GM10847 (cell line): ENCODE results near the gene ARHGAP20.

Experiments
- POLR2A ChIP-seq: IDR thresholded peaks from 2 replicates; pipeline ENCODE4 v1.6.1; 2011; ENCODE audit not compliant: insufficient read length; ENCODE audit errors: extremely low read depth

Gene ARHGAP20, protein sequence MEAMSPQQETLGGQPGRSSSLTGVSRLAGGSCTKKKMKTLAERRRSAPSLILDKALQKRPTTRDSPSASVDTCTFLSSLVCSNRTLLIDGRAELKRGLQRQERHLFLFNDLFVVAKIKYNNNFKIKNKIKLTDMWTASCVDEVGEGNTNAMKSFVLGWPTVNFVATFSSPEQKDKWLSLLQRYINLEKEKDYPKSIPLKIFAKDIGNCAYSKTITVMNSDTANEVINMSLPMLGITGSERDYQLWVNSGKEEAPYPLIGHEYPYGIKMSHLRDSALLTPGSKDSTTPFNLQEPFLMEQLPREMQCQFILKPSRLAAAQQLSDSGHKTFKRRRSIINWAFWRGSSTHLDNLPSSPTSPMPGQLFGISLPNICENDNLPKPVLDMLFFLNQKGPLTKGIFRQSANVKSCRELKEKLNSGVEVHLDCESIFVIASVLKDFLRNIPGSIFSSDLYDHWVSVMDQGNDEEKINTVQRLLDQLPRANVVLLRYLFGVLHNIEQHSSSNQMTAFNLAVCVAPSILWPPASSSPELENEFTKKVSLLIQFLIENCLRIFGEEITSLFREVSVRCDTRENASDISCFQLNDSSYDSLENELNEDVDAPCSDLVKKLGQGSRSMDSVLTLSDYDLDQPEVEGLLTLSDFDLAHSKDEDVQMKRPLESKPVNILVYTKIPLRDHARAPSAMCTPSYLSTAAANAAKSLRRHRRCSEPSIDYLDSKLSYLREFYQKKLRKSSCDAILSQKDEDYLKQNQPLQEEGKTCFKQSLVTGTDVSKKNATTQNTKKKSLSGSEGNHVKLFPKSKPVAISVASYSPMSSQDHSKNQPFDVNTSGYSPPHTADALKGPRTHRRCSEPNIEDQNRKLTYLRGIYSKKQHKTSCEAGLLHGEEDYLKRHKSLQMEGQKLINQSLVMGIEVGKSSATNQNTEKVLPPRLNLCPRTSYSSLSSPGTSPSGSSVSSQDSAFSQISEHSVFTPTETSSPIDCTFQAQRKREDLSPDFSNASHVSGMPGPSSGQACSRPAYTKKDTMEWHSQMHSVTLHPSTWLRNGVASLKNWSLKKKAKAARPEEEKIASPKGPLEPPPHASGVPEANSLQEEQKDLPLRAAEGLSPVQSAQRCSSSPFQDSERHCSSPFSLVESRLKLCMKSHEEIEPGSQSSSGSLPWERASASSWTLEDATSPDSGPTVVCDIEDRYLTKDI

DNA sequence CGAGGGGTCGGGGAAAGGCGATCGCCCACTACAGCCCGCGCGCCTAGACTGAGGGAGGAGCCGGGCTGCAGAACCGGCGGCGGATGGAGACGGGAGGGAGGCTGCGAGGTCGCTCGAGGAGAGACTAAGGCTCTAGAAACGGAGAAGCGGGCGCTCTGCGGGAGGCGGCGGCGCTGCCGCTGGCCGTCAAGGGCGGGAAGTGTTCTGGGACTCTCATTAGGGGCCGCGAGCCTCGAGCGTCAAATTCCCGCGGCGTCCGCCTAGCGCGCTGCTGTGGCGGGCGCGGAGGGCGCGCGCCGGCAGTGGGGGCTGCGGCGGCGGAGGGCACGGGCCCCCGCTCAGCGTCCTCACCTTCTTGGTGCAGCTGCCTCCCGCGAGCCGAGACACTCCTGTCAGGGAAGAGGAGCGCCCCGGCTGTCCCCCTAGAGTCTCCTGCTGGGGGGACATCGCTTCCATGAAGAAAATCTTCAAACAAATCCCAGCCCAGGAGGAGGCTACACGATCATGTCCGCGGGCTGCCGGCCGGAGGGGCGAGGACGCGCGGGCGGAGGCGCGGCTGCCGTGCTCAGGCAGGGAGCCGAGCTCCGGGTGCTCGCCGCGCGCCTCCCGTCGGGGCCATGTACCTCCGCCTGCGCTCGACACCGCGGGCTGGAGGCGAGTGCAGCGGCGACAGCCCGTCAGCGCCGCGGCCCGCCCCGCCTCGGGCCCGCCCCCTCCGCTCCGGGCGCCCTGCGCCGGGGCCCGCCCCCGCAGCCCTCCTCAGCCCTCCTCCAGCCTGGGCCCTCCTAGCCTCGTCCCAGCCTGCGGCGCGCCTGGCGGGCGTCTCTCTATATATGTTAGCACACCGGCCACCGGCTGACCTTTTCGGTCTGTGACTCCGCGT, at the start of gene ARHGAP20:
TSS of gene ARHGAP20 (minus strand) at position 662 of the 883 bp plus-strand sequence. CDS start at position 456, 206 bp downstream.
- TF ChIP-seq POLR2A: no peak

GRCh38 chr11:110761991-110762390, 49.8 kb upstream of the ARHGAP20 start:
- no peak for TF ChIP-seq POLR2A

DNA sequence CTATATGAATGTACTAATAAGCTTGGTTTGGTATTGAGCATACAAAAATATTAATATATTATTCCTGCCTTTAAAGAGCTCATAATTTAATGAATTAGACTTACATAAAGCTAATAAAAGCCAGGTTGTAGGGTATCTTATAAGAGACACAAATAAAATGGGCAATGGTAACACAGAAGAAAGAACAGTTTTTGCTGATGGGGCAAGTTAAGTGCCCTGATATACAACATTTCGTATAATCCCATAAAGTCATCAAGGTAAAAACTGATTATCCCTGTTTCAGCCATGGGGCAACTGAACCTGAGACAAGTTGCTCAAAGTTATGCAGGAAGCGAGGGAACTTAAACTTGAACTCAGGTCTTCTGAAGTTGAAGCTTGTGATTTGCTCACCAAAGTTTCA, 48.9 kb upstream of the ARHGAP20 start:
- no peak for TF ChIP-seq POLR2A

DNA sequence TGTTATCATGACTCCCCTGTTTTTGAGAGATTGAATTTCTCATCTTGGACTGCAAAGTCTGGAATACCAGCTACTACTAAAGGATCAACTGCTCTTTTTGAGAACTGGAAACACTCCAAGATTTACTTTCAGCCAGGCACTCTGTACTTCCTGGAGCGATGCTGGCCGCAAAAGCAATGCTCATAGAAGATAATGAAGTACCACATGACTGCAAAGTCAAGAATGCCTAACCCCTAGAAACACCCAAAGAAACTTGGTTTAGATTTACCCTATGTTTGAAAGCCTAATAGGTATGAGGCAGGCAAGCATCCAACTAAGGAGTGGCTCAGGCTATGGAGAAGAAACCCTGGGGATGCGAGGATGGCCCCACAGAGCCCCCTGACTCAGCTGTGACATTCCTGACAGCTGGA, 47.7 kb upstream of the ARHGAP20 start:
- no peak for TF ChIP-seq POLR2A

DNA sequence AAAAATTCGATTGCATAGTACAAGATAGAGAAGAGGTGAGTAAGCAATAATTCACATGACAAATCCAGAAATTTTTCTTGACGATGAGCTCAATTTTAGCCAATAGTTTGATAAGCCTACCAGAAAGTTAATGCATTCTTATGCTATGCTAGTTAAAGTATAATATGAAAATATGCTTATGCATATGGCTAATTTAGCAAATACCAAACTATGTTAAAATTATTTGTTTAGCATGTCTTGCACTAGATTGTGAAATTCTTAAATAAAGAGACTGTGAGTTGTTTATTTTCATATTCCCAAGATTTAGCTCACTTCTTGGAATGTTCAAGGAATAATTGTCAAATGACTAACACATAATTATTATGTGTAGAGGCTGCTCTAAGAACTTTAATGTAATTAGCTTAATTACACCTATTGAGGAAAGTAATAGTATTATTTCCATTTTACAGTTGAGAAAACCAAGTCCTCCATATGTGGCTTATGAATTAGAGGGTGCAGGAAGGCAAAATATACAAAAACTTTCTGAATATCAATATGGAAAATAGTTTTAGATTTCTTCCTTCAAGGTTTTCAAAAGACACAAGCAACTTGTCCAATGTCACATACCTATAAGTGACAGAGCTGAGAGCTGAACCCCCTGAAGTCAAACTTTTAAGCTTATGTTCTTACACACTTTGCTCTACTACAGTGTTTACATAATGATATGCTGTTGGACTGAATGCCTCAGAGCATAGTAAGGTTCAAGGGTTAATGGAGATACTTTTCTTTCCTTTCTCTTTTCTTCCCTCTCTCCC, 45.9 kb upstream of the ARHGAP20 start:
- no peak for TF ChIP-seq POLR2A

- TF ChIP-seq POLR2A: no peak
These were observed 44.8 kb upstream of the ARHGAP20 start for GRCh38 chr11:110757066-110757465.

DNA sequence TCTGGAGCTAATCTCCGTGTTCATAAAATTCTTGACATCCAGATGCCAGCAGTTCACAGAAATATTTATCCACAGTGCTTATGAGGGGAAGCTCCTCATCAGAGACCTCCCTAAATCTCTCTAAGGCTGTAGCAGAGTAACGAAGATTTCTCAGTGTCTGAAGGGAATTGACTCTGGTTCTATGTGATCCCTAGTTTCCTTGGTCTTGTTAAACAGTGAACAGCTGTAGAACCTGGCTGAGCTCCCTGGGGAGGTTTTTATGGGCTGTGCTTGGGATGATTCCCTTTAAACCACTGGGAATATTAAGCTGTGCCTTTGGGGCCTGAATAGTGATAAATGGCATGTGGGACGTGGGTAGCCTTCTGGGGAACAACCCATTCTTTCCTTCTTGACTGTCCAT, 43.7 kb upstream of the ARHGAP20 start:
- TF ChIP-seq POLR2A: no peak

DNA sequence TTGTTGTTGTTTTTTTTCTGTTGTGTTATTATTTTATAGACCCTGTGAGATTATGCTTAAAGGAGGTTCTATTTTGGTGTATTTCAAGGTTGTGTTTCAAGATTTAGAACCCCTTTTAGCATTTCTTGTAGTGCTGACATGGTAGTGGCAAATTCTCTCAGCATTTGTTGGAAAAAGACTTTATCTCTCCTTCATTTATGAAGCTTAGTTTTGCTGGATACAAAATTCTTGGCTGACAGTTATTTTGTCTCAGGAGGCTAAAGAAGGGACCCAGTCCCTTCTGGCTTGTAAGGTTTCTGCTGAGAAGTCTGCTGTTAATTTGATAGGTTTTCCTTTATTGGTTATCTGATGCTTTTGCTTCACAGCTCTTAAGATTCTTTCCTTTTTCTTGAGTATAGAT, 40.7 kb upstream of the ARHGAP20 start:
- no peak for TF ChIP-seq POLR2A

GRCh38 chr11:110750100-110750499, 37.9 kb upstream of the ARHGAP20 start:
- no peak for TF ChIP-seq POLR2A

DNA sequence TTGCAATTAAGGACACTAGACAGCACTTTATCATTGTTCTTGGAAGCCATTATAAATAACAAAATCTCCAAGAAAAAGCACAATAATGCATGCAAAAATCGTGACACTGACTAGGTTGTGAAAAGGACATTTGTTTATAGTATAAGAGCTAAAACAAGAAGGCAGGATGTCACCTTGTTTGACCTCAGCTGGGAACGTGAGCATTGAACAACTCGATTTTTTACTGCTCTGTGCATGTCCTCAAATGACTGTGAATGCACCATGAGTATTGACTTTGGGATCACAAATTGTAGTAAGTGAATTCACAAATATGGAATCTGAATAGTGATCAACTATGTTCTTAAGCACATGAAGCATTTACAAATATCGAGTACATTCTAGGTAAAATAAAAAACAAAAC, 35.3 kb upstream of the ARHGAP20 start:
- no peak for TF ChIP-seq POLR2A

- no peak for TF ChIP-seq POLR2A
These were observed 26.4 kb upstream of the ARHGAP20 start for GRCh38 chr11:110738641-110739040.

DNA sequence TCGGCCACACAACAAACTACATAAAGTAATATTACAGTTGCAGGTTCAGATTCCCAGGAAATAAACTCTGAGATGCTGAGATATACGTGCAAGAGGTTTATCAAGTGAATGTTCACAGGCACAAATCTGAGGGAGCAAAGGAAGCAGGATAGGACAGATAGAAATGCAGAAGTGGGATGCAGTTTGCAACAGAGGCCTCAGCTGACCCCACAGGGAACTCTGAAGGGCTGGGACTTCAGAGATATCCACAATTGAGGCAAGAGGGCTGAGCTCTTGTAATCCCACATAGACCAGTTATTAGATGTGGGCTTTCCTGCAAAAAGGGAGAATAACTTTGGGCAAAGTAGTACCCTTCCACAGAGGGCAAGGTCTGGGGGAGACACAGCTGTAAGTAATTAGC, 25.4 kb upstream of the ARHGAP20 start:
- TF ChIP-seq POLR2A: no peak

DNA sequence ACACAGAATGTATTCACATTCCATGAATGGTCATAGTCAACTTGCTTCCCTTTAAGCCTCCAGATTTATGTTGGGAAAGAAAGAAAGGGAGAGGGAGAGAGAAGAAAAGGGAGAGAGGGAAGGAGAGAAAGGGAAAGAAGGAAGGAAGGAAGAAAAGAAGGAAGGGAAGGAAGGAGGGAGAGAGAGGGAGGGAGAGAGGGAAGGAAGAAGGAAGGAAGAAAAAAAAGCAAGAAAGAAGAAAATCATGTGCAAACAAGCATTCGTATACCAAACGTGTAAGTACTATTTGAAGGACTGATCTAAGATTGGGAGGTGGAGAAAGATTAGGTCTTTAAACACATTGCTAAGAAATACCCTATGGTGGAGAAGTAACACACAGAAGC, 23.9 kb upstream of the ARHGAP20 start:
- no peak for TF ChIP-seq POLR2A
